MCF 10A (cell line): ENCODE data around the gene RASL12. TPM values are rescaled to one million over a fixed set of nuclear protein-coding genes. Genes with fewer than 3 reads are reported as not detected.

Experiments
- BruUV-seq: library from RNA; stranded (reverse); fragments of 400-500 nt; replicated peaks from 2 replicates; lab custom pipeline; 2021; lab: Mats Ljungman, UMichigan
- CTCF ChIA-PET: fragments of 300-600 bp; sonication (Branson Sonifier 250); formaldehyde crosslinking; extraction: SDS; loops from one replicate; lab custom pipeline; 2021; ENCODE audit warnings: antibody characterized with exemption, inconsistent platforms; lab: Yijun Ruan, JAX
- POLR2A ChIA-PET: fragments of 300-600, 350-650 bp; sonication (Branson Sonifier 250); formaldehyde crosslinking; extraction: SDS; loops from one replicate; lab custom pipeline; 2020; ENCODE audit warnings: antibody characterized with exemption, inconsistent platforms; lab: Yijun Ruan, JAX
- DNase-seq: peaks from one replicate; pipeline ENCODE4 v3.0.0-alpha.2; 2018; ENCODE audit not compliant: unreplicated experiment
- H3K27ac Mint-ChIP-seq: one replicate; pipeline ENCODE4 v1.8.0; 2022; ENCODE audit warnings: mild to moderate bottlenecking, low read depth, mixed read lengths; ENCODE audit not compliant: unreplicated experiment
- H3K27me3 Mint-ChIP-seq: one replicate; pipeline ENCODE4 v1.8.0; 2022; ENCODE audit warnings: mixed read lengths; ENCODE audit not compliant: insufficient read depth, unreplicated experiment
- H3K36me3 Mint-ChIP-seq: one replicate; pipeline ENCODE4 v1.8.0; 2022; ENCODE audit warnings: mild to moderate bottlenecking, moderate library complexity, mixed read lengths; ENCODE audit not compliant: insufficient read depth, unreplicated experiment
- H3K4me1 Mint-ChIP-seq: one replicate; pipeline ENCODE4 v1.8.0; 2022; ENCODE audit warnings: mixed read lengths; ENCODE audit not compliant: insufficient read depth, unreplicated experiment
- H3K4me3 Mint-ChIP-seq: one replicate; pipeline ENCODE4 v1.8.0; 2022; ENCODE audit warnings: mild to moderate bottlenecking, moderate library complexity, mixed read lengths; ENCODE audit not compliant: unreplicated experiment
- H3K9me3 Mint-ChIP-seq: one replicate; pipeline ENCODE4 v1.8.0; 2022; ENCODE audit warnings: mixed read lengths; ENCODE audit not compliant: unreplicated experiment
- CTCF ChIP-seq: fragments of 200-600 bp; IDR thresholded peaks from one replicate; pipeline ENCODE4 v1.8.0; 2022; ENCODE audit warnings: antibody characterized with exemption, mild to moderate bottlenecking; ENCODE audit not compliant: unreplicated experiment
- intact Hi-C: fragments of 100-400 bp; cut with micrococcal nuclease; formaldehyde crosslinking; loops from 2 replicates; pipeline ENCODE4 v1.14.1; 2022
- total RNA-seq: library from RNA; stranded (reverse); gene quantifications from 2 replicates; pipeline ENCODE4 v1.2.3, GENCODE V29; 2022

The RASL12 gene
- total RNA-seq, 1 experiment from 2014 or later: not detected

GRCh38 chr15:65057549-65057940 lies 10.2 kb downstream of the RASL12 start:
- TF ChIP-seq CTCF: no peak
- Mint-ChIP-seq H3K27me3 (no peaks in the 10 kb centered on the region), H3K36me3 (no peaks in the 10 kb centered on the region), H3K4me3 (no peak overlapping the region), H3K4me1 (peaks cover 4% of the 10 kb centered on the region), H3K9me3 (no peaks in the 10 kb centered on the region), H3K27ac (no peak overlapping the region)
- ChIA-PET CTCF (interaction anchor here (0.8 to 1.3 kb wide), 2 partner anchors 214 to 666 kb away, joined by 3 to 4 read pairs; no protein-coding TSS in a partner anchor), POLR2A (no interaction called here)
- no peak for DNase-seq
- intact Hi-C loops: loop anchor here (10.0 kb wide), 1 partner anchor 327 kb away; no protein-coding TSS in a partner anchor
- no TSS peak for BruUV-seq

GRCh38 chr15:65056868-65057548 lies 10.8 kb downstream of the RASL12 start:
- intact Hi-C loops: loop anchor here (10.0 kb wide), 1 partner anchor 328 kb away; no protein-coding TSS in a partner anchor
- POLR2A ChIA-PET: interaction anchor here (1.3 kb wide), 1 partner anchor 128 kb away, joined by 3 read pairs; the partner anchor contains the start of gene CLPX

GRCh38 chr15:65056106-65056505 lies 11.7 kb downstream of the RASL12 start:
- DNase-seq: no peak
- no peaks in the 10 kb centered on the region for H3K27me3 Mint-ChIP-seq
- no peak overlapping the region for H3K4me3 Mint-ChIP-seq
- H3K27ac Mint-ChIP-seq: no peak overlapping the region
- ChIA-PET POLR2A (interaction anchor here (1.3 kb wide), 1 partner anchor 129 kb away, joined by 3 read pairs; the partner anchor contains the start of gene CLPX), CTCF (interaction anchor here (0.8 to 1.9 kb wide), 6 partner anchors 10 to 329 kb away, joined by 3 to 6 read pairs (median 3); partner anchors contain the start of gene SLC51B)
- peaks cover 4% of the 10 kb centered on the region for H3K4me1 Mint-ChIP-seq
- intact Hi-C loops: loop anchor here (10.0 kb wide), 1 partner anchor 329 kb away; no protein-coding TSS in a partner anchor
- no peaks in the 10 kb centered on the region for H3K9me3 Mint-ChIP-seq
- no peaks in the 10 kb centered on the region for H3K36me3 Mint-ChIP-seq
- TF ChIP-seq CTCF: no peak
- BruUV-seq: no TSS peak

More at GRCh38 chr15:65056868-65057548, 10.8 kb downstream of the RASL12 start:
- DNase-seq: no peak
- Mint-ChIP-seq H3K4me1 (peaks cover 4% of the 10 kb centered on the region), H3K27me3 (no peaks in the 10 kb centered on the region), H3K36me3 (no peaks in the 10 kb centered on the region), H3K27ac (no peak overlapping the region), H3K4me3 (no peak overlapping the region), H3K9me3 (no peaks in the 10 kb centered on the region)
- TF ChIP-seq CTCF: no peak
- BruUV-seq: no TSS peak
- CTCF ChIA-PET: interaction anchor here (0.8 to 1.3 kb wide), 3 partner anchors 214 to 666 kb away, joined by 3 to 4 read pairs (median 3); no protein-coding TSS in a partner anchor
